ENCODE data around the gene PRDM11.

Gene PRDM11

DNA sequence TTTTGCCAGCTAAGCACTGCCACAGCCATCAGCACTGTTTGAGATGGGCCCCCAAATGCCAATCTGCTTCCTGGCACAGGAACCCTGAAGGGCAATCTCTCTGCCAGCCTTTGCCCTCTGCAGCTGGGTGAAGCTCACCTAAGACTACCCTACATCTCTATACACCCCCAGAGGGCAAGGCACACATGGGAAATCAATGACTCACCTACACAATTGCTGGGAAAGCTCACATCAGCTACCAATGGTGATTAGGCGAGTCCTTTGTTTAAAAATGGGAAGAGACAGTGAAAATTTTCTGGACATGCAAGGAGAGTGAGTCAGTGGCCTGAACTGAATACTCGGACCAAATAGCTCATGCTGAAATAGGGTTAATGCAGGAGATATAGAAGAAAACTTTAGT is 12.6 kb upstream of the PRDM11 start:
- no peak for TF ChIP-seq CTCF (IDR thresholded peaks at IDR 0.05; ENCODE audit: poor library complexity, severe bottlenecking)
- DNase-seq (ENCODE audit: low spot score) (no peak), ATAC-seq (ENCODE audit: low read depth) (peak; percentile 70)
- H3K4me3 ChIP-seq (ENCODE audit: severe bottlenecking): no peak overlapping the region
- no peaks in the 10 kb centered on the region for H3K27me3 ChIP-seq (ENCODE audit: insufficient read depth, poor library complexity, severe bottlenecking)
- no peaks in the 10 kb centered on the region for H3K4me1 ChIP-seq (ENCODE audit: insufficient read depth, poor library complexity, severe bottlenecking)
- no peaks in the 10 kb centered on the region for H3K9me3 ChIP-seq (ENCODE audit: severe bottlenecking)
- no peaks in the 10 kb centered on the region for H3K36me3 ChIP-seq (ENCODE audit: low read depth)
- no peak overlapping the region for H3K27ac ChIP-seq (ENCODE audit: poor library complexity, severe bottlenecking)

- H3K4me3 ChIP-seq (ENCODE audit: severe bottlenecking): no peak overlapping the region
- no peak for TF ChIP-seq CTCF (IDR thresholded peaks at IDR 0.05; ENCODE audit: poor library complexity, severe bottlenecking)
- no peaks in the 10 kb centered on the region for H3K4me1 ChIP-seq (ENCODE audit: insufficient read depth, poor library complexity, severe bottlenecking)
- no peaks in the 10 kb centered on the region for H3K36me3 ChIP-seq (ENCODE audit: low read depth)
- ATAC-seq (ENCODE audit: low read depth) (no peak), DNase-seq (ENCODE audit: low spot score) (no peak)
- H3K27me3 ChIP-seq (ENCODE audit: insufficient read depth, poor library complexity, severe bottlenecking): no peaks in the 10 kb centered on the region
- no peak overlapping the region for H3K27ac ChIP-seq (ENCODE audit: poor library complexity, severe bottlenecking)
- no peaks in the 10 kb centered on the region for H3K9me3 ChIP-seq (ENCODE audit: severe bottlenecking)
Observed at GRCh38 chr11:45141171-45141570, 5.3 kb upstream of the PRDM11 start.

GRCh38 chr11:45141631-45142030 is 4.8 kb upstream of the PRDM11 start:
- Histone ChIP-seq H3K4me1 (ENCODE audit: insufficient read depth, poor library complexity, severe bottlenecking) (no peaks in the 10 kb centered on the region), H3K27me3 (ENCODE audit: insufficient read depth, poor library complexity, severe bottlenecking) (no peaks in the 10 kb centered on the region)

GRCh38 chr11:45142241-45143055 is 4.0 kb upstream of the PRDM11 start:
- no peak for DNase-seq (ENCODE audit: low spot score)
- Histone ChIP-seq H3K4me1 (ENCODE audit: insufficient read depth, poor library complexity, severe bottlenecking) (no peaks in the 10 kb centered on the region), H3K9me3 (ENCODE audit: severe bottlenecking) (no peaks in the 10 kb centered on the region), H3K4me3 (ENCODE audit: severe bottlenecking) (no peak overlapping the region), H3K36me3 (ENCODE audit: low read depth) (no peaks in the 10 kb centered on the region), H3K27me3 (ENCODE audit: insufficient read depth, poor library complexity, severe bottlenecking) (no peaks in the 10 kb centered on the region), H3K27ac (ENCODE audit: poor library complexity, severe bottlenecking) (no peak overlapping the region)
- no peak for ATAC-seq (ENCODE audit: low read depth)
- no peak for TF ChIP-seq CTCF (IDR thresholded peaks at IDR 0.05; ENCODE audit: poor library complexity, severe bottlenecking)

More at GRCh38 chr11:45141631-45142030, 4.8 kb upstream of the PRDM11 start:
- H3K9me3 ChIP-seq (ENCODE audit: severe bottlenecking): no peaks in the 10 kb centered on the region
- ATAC-seq (ENCODE audit: low read depth): no peak
- H3K36me3 ChIP-seq (ENCODE audit: low read depth): no peaks in the 10 kb centered on the region
- no peak overlapping the region for H3K4me3 ChIP-seq (ENCODE audit: severe bottlenecking)
- H3K27ac ChIP-seq (ENCODE audit: poor library complexity, severe bottlenecking): no peak overlapping the region
- no peak for DNase-seq (ENCODE audit: low spot score)
- TF ChIP-seq CTCF (IDR thresholded peaks at IDR 0.05; ENCODE audit: poor library complexity, severe bottlenecking): no peak

GRCh38 chr11:45143494-45143893 is 2.9 kb upstream of the PRDM11 start:
- no peaks in the 10 kb centered on the region for H3K4me1 ChIP-seq (ENCODE audit: insufficient read depth, poor library complexity, severe bottlenecking)
- H3K27me3 ChIP-seq (ENCODE audit: insufficient read depth, poor library complexity, severe bottlenecking): no peaks in the 10 kb centered on the region
- no peaks in the 10 kb centered on the region for H3K36me3 ChIP-seq (ENCODE audit: low read depth)
- no peak for TF ChIP-seq CTCF (IDR thresholded peaks at IDR 0.05; ENCODE audit: poor library complexity, severe bottlenecking)
- no peak overlapping the region for H3K27ac ChIP-seq (ENCODE audit: poor library complexity, severe bottlenecking)
- H3K4me3 ChIP-seq (ENCODE audit: severe bottlenecking): no peak overlapping the region
- ATAC-seq (ENCODE audit: low read depth): no peak
- H3K9me3 ChIP-seq (ENCODE audit: severe bottlenecking): no peaks in the 10 kb centered on the region
- no peak for DNase-seq (ENCODE audit: low spot score)

Measured in RWPE2 (cell line).